Prostate gland (tissue), 1 donor: ENCODE results near the gene VIPR2.

Source experiments
- POLR2A ChIP-seq: fragments of 450-650 bp; IDR thresholded peaks from one replicate; pipeline ENCODE4 v1.6.1; 2016; ENCODE audit warnings: antibody characterized with exemption, mild to moderate bottlenecking
- POLR2AphosphoS5 ChIP-seq: sonication (generic); formaldehyde crosslinking; IDR thresholded peaks from one replicate; pipeline ENCODE4 v1.6.1; 2017; ENCODE audit warnings: antibody characterized with exemption

DNA sequence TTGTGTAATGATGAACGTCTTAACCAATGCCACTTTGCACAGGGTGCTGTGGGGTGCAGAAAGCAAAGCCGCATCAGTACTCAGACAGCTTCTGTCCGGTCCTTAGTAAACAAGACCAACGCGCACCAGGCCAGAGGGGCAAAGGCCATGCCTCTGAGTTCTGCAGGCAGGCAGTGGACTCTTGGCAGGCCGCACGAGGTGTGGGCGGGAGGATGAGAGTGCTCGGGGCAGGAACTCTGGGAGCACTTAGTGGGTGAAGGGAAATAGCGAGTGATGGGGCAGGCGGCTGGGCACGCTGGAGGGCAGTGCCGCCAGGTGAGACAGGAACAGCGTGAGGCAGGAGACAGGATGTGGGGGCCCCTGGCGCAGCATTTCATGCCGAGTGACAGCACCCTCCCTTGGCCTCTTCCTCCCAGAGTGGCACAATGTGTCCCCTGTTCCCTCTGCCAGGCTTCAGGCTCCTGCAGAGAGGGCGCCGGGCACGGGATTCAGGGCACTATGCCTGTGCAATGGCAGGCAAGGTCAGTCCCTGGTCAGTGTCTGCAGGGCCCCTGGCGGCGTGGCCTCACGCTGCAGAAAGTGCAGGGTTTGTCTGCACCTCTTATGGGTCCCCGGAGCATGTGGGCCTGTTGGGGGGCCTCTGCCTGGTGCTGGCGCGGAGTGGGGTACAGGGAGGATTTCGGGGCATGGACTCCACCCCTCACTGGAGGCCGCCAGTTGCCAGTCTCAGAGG, 60.4 kb downstream of the VIPR2 start:
- TF ChIP-seq POLR2AphosphoS5 (no peak), POLR2A (no peak)
